D721Med (cell line): Measurements from ENCODE around the gene EQTN.
"Not testable (repeated sequence)": the region's sequence is repeated elsewhere in the genome, so short reads cannot be mapped to it uniquely, and the experiment has no call there.

Experiments
- DNase-seq: peaks from one replicate; pipeline ENCODE4 v3.0.0; 2011; ENCODE audit warnings: low spot score; ENCODE audit not compliant: insufficient read length
- FAIRE-seq: peaks from 2 replicates; lab custom pipeline; 2011; peaks lifted over from hg19 to GRCh38; lab: Jason Lieb, UNC
- TF ChIP-seq, protein P1 (sequence below): IDR thresholded peaks from 2 replicates; pipeline ENCODE4 v1.5.1; 2012; ENCODE audit warnings: mild to moderate bottlenecking, control low read depth; ENCODE audit not compliant: insufficient read depth; ENCODE audit errors: missing control alignments

The EQTN gene

DNA sequence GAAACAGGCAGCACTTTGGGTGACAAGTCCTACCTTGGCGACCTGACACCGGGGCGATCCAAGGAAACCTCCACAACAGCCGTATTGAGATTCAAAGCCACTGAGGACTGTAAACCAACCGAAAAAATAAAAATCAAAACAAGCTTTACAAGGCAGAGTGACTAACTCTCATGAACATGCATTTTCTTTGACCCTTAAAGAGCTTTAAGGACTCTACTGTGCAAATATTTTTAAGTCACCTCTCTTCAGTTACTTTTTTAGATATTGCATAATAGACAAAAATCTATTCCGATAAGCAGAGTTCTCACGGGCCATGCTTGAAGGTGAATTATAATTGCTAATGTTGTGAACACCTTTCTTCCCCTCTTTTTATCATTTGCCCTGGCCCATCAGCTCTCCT is 38.3 kb downstream of the EQTN start:
- TF ChIP-seq, protein P1, sequence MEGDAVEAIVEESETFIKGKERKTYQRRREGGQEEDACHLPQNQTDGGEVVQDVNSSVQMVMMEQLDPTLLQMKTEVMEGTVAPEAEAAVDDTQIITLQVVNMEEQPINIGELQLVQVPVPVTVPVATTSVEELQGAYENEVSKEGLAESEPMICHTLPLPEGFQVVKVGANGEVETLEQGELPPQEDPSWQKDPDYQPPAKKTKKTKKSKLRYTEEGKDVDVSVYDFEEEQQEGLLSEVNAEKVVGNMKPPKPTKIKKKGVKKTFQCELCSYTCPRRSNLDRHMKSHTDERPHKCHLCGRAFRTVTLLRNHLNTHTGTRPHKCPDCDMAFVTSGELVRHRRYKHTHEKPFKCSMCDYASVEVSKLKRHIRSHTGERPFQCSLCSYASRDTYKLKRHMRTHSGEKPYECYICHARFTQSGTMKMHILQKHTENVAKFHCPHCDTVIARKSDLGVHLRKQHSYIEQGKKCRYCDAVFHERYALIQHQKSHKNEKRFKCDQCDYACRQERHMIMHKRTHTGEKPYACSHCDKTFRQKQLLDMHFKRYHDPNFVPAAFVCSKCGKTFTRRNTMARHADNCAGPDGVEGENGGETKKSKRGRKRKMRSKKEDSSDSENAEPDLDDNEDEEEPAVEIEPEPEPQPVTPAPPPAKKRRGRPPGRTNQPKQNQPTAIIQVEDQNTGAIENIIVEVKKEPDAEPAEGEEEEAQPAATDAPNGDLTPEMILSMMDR, result no peak
- no peak for FAIRE-seq
- no peak for DNase-seq

DNA sequence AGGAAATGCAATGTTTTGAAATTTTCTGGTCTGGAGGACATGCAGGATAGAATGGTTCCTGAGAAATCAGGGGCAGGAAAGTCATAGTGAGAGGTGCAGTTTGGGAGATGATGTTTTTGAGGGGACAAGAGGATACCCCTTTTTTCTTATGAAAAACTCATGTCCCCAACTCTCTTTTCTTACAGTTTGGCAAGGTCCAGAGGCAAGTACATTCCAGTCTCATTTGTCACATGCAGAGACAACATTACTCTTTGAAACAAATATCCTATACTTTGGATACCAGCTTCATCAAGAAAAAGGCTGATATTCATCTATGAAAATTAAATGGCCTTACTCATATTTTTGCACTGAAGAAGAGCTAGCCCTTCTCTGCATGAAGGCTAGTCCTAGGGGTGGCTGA is 48.2 kb downstream of the EQTN start:
- DNase-seq (no peak), FAIRE-seq (no peak)
- TF ChIP-seq, protein P1, result no peak

DNA sequence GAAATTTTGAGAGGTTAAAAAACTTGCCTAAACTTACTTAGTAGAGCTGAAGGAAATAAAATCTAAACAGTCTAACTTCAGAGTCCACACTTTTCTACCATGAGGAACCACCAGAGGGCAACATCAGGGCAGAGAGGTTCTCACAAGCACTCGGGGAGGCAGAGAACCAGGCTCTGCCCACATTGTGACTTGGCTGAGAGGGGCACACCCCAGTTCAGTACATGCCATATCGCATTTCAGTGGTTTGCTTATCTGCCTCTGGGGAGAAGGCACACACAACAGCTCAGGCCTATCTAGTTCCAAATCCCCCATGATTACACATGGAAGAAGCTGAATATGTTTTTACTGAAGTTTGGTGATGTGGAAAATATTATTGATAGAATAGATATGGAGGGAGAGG is 49.2 kb downstream of the EQTN start:
- FAIRE-seq (no peak), DNase-seq (no peak)
- TF ChIP-seq, protein P1, result peak; percentile 60

DNA sequence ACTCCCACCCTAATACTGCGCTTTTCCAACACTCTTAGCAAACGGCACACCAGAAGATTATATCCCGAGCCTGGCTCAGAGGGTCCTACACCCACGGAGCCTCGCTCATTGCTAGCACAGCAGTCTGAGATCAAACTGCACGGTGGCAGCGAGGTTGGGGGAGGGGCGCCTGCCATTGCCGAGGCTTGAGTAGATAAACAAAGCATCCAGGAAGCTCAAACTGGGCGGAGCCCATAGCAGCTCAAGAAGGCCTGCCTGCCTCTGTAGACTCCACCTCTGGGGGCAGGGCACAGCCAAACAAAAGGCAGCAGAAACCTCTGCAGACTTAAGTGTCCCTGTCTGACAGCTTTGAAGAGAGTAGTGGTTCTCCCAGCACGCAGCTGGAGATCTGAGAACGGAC is 57.3 kb downstream of the EQTN start:
- not testable (repeated sequence) for DNase-seq

More for the DNA sequence above, 57.3 kb downstream of the EQTN start:
- FAIRE-seq, result not testable (repeated sequence)
